Measurements from ENCODE around the gene PDIA5. TPM values are rescaled to one million over a fixed set of nuclear protein-coding genes. Genes with fewer than 3 reads are reported as not detected.

The PDIA5 gene
- total RNA-seq, 4 donors from 2014 or later, result 12.0 to 21.0 (median 15.8) TPM

DNA sequence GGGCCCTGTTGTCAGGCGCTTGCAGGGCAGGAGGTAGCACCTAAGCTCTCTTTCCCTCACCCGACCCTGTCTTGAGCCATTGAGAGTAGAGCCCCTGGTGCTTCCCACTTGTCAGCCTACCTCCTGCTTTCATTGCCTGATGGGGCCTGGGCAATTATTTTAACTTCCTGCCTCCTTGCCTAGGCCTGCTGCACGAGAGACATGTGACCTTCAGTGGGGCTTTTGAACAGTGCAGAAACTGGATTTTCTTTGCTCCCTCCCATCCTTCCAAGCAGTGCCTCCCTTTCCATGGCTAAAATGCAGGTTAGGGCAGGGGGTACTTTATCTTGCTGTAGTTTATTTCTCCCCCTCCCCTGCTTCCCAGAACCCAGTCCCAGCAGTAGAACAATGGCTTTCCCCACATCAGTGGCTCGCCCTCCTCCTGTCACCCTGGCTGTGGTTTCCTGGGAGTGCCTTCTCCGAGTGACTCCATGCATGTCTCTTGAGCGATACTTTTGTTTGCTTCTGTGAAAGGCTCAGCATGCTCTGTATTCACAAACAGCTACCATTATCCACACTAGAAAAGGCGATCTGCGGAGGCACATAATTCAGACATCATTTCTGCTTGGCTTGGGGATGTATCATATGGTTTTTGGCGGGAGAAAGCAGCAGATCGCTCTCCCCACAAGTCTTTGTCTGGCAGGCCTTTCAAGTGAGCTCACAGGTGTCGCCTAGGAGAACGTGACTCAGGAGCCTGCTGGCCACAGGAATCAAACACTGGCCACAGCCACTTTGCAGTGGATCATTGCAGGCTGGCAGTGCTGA lies 24.1 kb downstream of the PDIA5 start:
- ATAC-seq (ENCODE audit: low FRiP score), result no peak
- TF ChIP-seq, protein P1, sequence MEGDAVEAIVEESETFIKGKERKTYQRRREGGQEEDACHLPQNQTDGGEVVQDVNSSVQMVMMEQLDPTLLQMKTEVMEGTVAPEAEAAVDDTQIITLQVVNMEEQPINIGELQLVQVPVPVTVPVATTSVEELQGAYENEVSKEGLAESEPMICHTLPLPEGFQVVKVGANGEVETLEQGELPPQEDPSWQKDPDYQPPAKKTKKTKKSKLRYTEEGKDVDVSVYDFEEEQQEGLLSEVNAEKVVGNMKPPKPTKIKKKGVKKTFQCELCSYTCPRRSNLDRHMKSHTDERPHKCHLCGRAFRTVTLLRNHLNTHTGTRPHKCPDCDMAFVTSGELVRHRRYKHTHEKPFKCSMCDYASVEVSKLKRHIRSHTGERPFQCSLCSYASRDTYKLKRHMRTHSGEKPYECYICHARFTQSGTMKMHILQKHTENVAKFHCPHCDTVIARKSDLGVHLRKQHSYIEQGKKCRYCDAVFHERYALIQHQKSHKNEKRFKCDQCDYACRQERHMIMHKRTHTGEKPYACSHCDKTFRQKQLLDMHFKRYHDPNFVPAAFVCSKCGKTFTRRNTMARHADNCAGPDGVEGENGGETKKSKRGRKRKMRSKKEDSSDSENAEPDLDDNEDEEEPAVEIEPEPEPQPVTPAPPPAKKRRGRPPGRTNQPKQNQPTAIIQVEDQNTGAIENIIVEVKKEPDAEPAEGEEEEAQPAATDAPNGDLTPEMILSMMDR (IDR thresholded peaks at IDR 0.05), result no peak
- DNase-seq (ENCODE audit: low spot score), result no peak

DNA sequence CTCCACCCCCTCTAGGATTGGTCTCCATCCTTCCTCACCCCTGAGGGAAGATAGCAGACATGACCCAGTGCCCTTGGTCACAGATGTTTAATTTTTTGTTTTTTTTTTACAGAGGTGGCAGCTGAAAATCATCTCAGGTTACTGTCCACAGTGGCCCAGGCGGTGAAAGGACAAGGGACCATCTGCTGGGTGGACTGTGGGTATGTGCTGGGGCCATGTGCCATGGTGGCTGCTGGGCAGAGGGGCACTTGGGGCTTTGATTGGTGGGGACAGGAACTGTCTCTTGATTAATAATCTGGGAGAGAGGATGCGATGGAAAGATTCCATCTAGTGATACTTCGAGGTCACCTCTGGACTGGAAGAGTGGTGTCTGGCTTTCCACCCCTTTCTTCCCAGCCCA lies 25.4 kb downstream of the PDIA5 start:
- no peak for DNase-seq (ENCODE audit: low spot score)
- no peak for ATAC-seq (ENCODE audit: low FRiP score)
- TF ChIP-seq, protein P1 (IDR thresholded peaks at IDR 0.05), result no peak

DNA sequence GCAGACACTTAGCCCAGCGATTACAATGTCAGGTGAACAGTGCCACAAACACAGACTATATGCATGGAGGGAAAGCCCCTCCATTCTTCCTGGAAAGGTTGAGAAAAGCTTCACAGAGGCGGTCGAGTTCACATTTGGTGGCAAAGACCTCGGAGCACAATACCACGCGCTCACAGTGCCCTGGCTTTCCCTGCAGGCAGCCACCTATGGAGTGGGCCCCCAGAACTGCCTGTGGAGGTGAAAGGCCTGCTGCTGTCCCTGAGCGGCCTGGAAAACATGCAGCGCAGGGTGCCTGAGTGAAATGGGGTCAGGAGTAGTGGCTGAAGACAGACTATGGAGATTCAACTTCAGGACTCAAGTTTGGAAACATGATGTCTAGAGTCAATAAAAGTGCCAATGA lies 26.9 kb downstream of the PDIA5 start:
- ATAC-seq (ENCODE audit: low FRiP score) (no peak), DNase-seq (ENCODE audit: low spot score) (no peak)
- TF ChIP-seq, protein P1 (IDR thresholded peaks at IDR 0.05), result no peak

DNA sequence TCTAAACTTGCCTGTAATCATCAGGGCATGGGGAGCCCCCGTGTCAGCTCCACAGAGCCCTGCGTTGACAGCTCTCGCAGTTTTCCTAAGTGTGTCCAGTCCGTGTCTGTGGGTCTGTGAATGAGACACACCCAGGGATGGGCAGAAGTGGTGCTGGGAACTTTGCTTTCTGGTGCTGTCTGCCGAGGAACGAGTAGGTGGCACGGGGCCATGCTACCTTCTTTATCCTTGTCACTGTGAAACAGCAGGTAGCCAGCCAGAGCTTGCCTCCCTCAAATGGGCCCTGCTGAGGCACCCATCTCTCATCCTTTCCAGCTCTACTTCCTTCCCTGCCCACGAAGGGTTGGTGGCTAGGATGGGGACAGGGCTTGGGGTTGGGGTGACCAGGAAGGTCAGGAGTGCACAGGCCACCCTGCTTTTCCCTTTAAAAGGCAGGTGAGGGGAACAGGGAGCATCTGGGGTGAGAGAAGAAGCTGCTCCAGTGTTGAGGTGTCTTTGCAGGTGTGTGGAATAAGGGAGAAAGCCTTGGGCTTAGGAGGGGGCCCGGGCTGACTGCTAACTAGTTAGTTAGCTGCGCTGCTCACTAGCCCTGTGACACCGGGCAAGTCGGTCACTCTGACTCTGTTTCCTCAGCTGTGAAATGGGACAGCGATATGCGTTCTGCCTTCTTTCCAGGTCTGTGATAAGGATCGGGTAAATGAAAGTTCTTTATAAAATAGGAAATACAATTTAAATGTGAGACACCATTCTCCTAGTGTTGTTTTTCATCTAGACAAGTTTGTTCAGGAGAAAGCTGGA lies 27.9 kb downstream of the PDIA5 start:
- DNase-seq (ENCODE audit: low spot score) (no peak), ATAC-seq (ENCODE audit: low FRiP score) (no peak)
- TF ChIP-seq, protein P1 (IDR thresholded peaks at IDR 0.05), result no peak

DNA sequence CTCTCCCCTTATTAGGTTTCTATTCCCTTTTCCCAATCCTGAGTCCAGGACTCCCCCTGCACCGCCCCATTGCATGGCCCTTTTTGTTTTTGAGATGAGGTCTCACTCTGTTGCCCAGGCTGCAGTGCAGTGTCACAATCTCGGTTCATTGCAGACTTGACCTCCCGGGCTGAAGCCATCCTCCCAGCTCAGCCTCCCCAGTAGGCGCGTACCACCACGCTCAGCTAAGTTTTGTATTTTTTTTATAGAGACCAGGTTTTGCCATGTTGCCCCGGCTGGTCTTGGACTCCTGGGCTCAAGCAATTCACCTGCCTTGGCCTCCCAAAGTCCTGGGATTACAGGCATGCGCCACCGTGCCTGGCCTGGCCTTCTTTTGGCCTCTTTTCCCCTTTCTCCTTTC lies 29.3 kb downstream of the PDIA5 start:
- ATAC-seq (ENCODE audit: low FRiP score), result no peak
- TF ChIP-seq, protein P1 (IDR thresholded peaks at IDR 0.05), result no peak
- DNase-seq (ENCODE audit: low spot score), result no peak

DNA sequence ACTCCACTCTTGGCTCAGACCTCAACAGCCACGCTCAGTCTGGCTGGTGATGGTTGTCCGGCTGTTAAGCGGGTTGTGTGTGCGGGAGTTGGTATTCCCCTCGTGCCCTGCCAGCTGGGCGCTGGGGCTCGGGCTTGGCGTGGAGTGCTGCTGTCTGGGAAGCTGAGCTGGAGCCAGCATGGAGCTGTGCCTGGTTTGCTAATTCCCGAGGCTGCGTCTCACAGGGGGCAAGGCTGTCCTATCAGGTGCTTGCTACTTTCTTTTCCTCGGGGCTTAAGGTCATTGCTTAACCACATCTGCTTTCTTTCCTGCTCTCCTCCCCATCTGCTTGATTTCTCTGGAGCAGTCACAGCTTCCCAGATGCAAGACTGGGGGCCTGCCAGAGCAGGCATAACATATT lies 29.9 kb downstream of the PDIA5 start:
- DNase-seq (ENCODE audit: low spot score) (no peak), ATAC-seq (ENCODE audit: low FRiP score) (peak; percentile 70)
- TF ChIP-seq, protein P1 (IDR thresholded peaks at IDR 0.05), result no peak
